Adrenal gland (tissue), 5 donors: ENCODE measurements around the gene PPIL6.

Source experiments
- POLR2A ChIP-seq, 2 donors: fragments of 450-650 bp; IDR thresholded peaks; one replicate each; pipeline ENCODE4 v1.6.1; 2017; ENCODE audit warnings: antibody characterized with exemption in 2 of 2, mild to moderate bottlenecking in 2 of 2, moderate library complexity in 1 of 2
- TF ChIP-seq, protein P1 (sequence below), 6 experiments: fragments of 450-650 bp in 4 of 6; fragments of 200-600 bp in 2 of 6; sonication (generic) in 1 of 6; IDR thresholded peaks; 1 replicate in 5 of 6; 2 replicates in 1 of 6; pipeline versions ENCODE4 v1.5.1 to v1.8.0; 2016 to 2021; ENCODE audit warnings: antibody characterized with exemption in 6 of 6, mild to moderate bottlenecking in 2 of 6, moderate library complexity in 1 of 6
- donor health status: DM: no; HTN: no; CAD: no.

DNA sequence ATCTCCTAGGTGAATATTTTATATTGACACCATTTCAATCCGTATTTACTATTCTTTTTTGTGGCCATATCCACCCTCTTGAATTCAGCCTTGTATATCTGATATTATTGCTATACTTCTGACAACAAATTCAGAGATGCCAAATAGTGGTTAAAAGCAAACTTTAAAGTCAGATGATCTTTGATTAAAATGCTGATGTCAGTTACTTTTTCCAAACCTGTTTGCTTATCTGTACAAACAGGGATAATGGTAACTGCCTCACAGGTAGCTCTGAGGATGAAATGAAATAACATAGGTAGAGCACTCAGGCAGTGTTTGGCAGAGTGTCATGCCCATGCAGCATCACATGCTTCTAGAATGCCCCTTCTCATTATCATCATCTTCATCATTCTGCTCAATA lies 19.2 kb downstream of the PPIL6 start:
- TF ChIP-seq, protein P1, sequence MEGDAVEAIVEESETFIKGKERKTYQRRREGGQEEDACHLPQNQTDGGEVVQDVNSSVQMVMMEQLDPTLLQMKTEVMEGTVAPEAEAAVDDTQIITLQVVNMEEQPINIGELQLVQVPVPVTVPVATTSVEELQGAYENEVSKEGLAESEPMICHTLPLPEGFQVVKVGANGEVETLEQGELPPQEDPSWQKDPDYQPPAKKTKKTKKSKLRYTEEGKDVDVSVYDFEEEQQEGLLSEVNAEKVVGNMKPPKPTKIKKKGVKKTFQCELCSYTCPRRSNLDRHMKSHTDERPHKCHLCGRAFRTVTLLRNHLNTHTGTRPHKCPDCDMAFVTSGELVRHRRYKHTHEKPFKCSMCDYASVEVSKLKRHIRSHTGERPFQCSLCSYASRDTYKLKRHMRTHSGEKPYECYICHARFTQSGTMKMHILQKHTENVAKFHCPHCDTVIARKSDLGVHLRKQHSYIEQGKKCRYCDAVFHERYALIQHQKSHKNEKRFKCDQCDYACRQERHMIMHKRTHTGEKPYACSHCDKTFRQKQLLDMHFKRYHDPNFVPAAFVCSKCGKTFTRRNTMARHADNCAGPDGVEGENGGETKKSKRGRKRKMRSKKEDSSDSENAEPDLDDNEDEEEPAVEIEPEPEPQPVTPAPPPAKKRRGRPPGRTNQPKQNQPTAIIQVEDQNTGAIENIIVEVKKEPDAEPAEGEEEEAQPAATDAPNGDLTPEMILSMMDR (IDR thresholded peaks at IDR 0.05) = no peak
- TF ChIP-seq POLR2A (IDR thresholded peaks at IDR 0.05) = no peak
